OCI-LY7 (cell line): Measurements from ENCODE around the gene LRRC8C.

Experiments
- CTCF ChIP-seq: fragments of 200-600 bp; sonication (generic); conservative IDR thresholded peaks from 2 replicates; pipeline ENCODE4 v1.5.1; 2014; ENCODE audit warnings: mild to moderate bottlenecking, antibody characterized with exemption, low read length, moderate library complexity, mixed read lengths
- EZH2phosphoT487 ChIP-seq: fragments of 200-600 bp; sonication (generic); IDR thresholded peaks from 2 replicates; pipeline ENCODE4 v1.6.1; 2018; ENCODE audit warnings: low read depth, borderline replicate concordance, mild to moderate bottlenecking, mixed run types, antibody characterized with exemption, low read length, moderate library complexity, mixed read lengths

DNA sequence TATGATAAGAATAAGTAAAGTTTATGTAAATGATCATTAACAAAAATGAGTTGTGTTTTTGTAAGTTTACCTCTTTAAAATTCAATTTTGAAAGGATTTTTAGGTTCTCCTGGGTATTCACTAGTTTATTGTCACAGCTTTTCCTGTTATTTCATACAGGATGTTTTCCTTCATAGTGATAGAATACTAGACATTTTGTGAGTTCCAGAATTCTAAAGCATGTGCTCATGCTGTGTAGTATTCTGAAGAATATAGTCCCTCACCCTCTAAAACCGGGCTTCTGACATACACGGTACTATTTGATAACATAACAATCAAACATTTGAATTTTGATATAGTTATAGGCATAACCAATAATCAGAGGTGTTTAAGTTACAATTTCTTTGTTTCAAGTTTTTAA, 10.7 kb downstream of the LRRC8C start:
- TF ChIP-seq CTCF (no peak), EZH2phosphoT487 (no peak)
